HepG2 (cell line): ENCODE results near the gene RBBP8NL. TPM values are rescaled to one million over a fixed set of nuclear protein-coding genes. Genes with fewer than 3 reads are reported as not detected.

Source experiments
- FOXJ3 ChIP-seq: sonication (generic); formaldehyde crosslinking; IDR thresholded peaks from 2 replicates; pipeline ENCODE4 v1.4.0; 2020; ENCODE audit warnings: missing genetic modification reagents, mild to moderate bottlenecking, borderline replicate concordance
- GATAD2A ChIP-seq: IDR thresholded peaks from 2 replicates; pipeline ENCODE4 v1.6.1; 2016
- HHEX ChIP-seq: IDR thresholded peaks from 2 replicates; pipeline ENCODE4 v1.6.1; 2016; ENCODE audit warnings: control low read depth
- JUND ChIP-seq: sonication (generic); formaldehyde crosslinking; IDR thresholded peaks from 2 replicates; pipeline ENCODE4 v1.8.0; 2022; ENCODE audit warnings: mild to moderate bottlenecking, missing genetic modification reagents
- NR2F2 ChIP-seq: IDR thresholded peaks from 2 replicates; pipeline ENCODE4 v1.6.1; 2012; ENCODE audit warnings: low read depth, inconsistent platforms, borderline replicate concordance
- PHF21A ChIP-seq: sonication (generic); formaldehyde crosslinking; IDR thresholded peaks from 2 replicates; pipeline ENCODE4 v1.5.0; 2020; ENCODE audit warnings: mild to moderate bottlenecking, missing genetic modification reagents
- SMARCE1 ChIP-seq: fragments of 450-650 bp; IDR thresholded peaks from 2 replicates; pipeline ENCODE4 v1.6.1; 2017; ENCODE audit warnings: borderline replicate concordance
- TARDBP ChIP-seq: sonication (generic); formaldehyde crosslinking; IDR thresholded peaks from 2 replicates; pipeline ENCODE4 v1.8.0; 2022; ENCODE audit warnings: mild to moderate bottlenecking, missing genetic modification reagents
- TMF1 ChIP-seq: sonication (generic); formaldehyde crosslinking; IDR thresholded peaks from 2 replicates; pipeline ENCODE4 v1.8.1; 2022; ENCODE audit warnings: low read depth, missing genetic modification reagents
- ZBTB1 ChIP-seq: sonication (generic); formaldehyde crosslinking; IDR thresholded peaks from 2 replicates; pipeline ENCODE4 v1.4.0; 2020; ENCODE audit warnings: missing genetic modification reagents, borderline replicate concordance
- ZNF138 ChIP-seq: sonication (generic); formaldehyde crosslinking; IDR thresholded peaks from 2 replicates; pipeline ENCODE4 v1.5.0; 2020; ENCODE audit warnings: mild to moderate bottlenecking, low read depth, missing genetic modification reagents
- ZNF264 ChIP-seq: sonication (generic); formaldehyde crosslinking; IDR thresholded peaks from 2 replicates; pipeline ENCODE4 v1.4.0; 2020; ENCODE audit warnings: missing genetic modification reagents
- ZNF292 ChIP-seq: sonication (generic); formaldehyde crosslinking; IDR thresholded peaks from 2 replicates; pipeline ENCODE4 v1.8.1; 2022; ENCODE audit warnings: mild to moderate bottlenecking, low read depth, missing genetic modification reagents, borderline replicate concordance
- ZNF562 ChIP-seq: sonication (generic); formaldehyde crosslinking; IDR thresholded peaks from 2 replicates; pipeline ENCODE4 v1.8.0; 2022; ENCODE audit warnings: missing genetic modification reagents, borderline replicate concordance
- ZNF616 ChIP-seq: sonication (generic); formaldehyde crosslinking; IDR thresholded peaks from 2 replicates; pipeline ENCODE4 v1.5.0; 2020; ENCODE audit warnings: low read depth, mild to moderate bottlenecking, missing genetic modification reagents
- ZNF646 ChIP-seq: sonication (generic); formaldehyde crosslinking; IDR thresholded peaks from 2 replicates; pipeline ENCODE4 v1.9.0; 2021; ENCODE audit warnings: mild to moderate bottlenecking, missing genetic modification reagents
- ZNF883 ChIP-seq: sonication (generic); formaldehyde crosslinking; IDR thresholded peaks from 2 replicates; pipeline ENCODE4 v1.5.1; 2020; ENCODE audit warnings: mild to moderate bottlenecking, missing genetic modification reagents; ENCODE audit errors: not compliant biosample characterization
- polyA plus RNA-seq, 8 experiments: library from polyadenylated mRNA; depleted of rRNA in 3 of 8; stranded (reverse) in 7 of 8; unstranded in 1 of 8; fragments of >200 nt; fragmentation: Illumina TruSeq in 4 of 8; extraction: Trizol in 4 of 8; gene quantifications; 2 replicates each; pipeline versions ENCODE4 v1.2.1 to v1.2.3, GENCODE V29; 2011 to 2016; ENCODE audit warnings: low read depth in 4 of 8, missing spikeins in 1 of 8, mixed read lengths in 1 of 8; ENCODE audit not compliant: insufficient read depth in 1 of 8
- total RNA-seq, 5 experiments: library from RNA; depleted of rRNA; stranded (reverse); fragments of >200 nt; fragmentation: Illumina TruSeq; extraction: Trizol; gene quantifications; 2 replicates each; pipeline ENCODE4 v1.2.3, GENCODE V29; 2016; ENCODE audit warnings: low read depth in 1 of 5
- TF ChIP-seq, protein P1 (sequence below): IDR thresholded peaks from 2 replicates; pipeline ENCODE4 v1.4.0; 2020; ENCODE audit warnings: mild to moderate bottlenecking, missing genetic modification reagents
- TF ChIP-seq, protein P2 (sequence below): sonication (generic); formaldehyde crosslinking; IDR thresholded peaks from 2 replicates; pipeline ENCODE4 v1.8.1; 2023; ENCODE audit warnings: mild to moderate bottlenecking, moderate library complexity, missing genetic modification reagents

Gene RBBP8NL
- total and polyA plus RNA-seq, 2 of the 13 experiments (the other 11 are each of a cell fraction or from before 2014, with no cell fraction given) = 0.69 to 0.86 TPM

- no peak for TF ChIP-seq ZBTB1 (CRISPR knock-in tag)
- no peak for TF ChIP-seq HHEX (CRISPR knock-in tag)
- no peak for TF ChIP-seq ZNF264 (CRISPR knock-in tag)
- peak; percentile 85 for TF ChIP-seq ZNF883 (CRISPR knock-in tag)
- TF ChIP-seq ZNF562 (CRISPR knock-in tag) = no peak
- TF ChIP-seq ZNF646 (CRISPR knock-in tag) = no peak
- no peak for TF ChIP-seq ZNF292
- TF ChIP-seq, protein P1, sequence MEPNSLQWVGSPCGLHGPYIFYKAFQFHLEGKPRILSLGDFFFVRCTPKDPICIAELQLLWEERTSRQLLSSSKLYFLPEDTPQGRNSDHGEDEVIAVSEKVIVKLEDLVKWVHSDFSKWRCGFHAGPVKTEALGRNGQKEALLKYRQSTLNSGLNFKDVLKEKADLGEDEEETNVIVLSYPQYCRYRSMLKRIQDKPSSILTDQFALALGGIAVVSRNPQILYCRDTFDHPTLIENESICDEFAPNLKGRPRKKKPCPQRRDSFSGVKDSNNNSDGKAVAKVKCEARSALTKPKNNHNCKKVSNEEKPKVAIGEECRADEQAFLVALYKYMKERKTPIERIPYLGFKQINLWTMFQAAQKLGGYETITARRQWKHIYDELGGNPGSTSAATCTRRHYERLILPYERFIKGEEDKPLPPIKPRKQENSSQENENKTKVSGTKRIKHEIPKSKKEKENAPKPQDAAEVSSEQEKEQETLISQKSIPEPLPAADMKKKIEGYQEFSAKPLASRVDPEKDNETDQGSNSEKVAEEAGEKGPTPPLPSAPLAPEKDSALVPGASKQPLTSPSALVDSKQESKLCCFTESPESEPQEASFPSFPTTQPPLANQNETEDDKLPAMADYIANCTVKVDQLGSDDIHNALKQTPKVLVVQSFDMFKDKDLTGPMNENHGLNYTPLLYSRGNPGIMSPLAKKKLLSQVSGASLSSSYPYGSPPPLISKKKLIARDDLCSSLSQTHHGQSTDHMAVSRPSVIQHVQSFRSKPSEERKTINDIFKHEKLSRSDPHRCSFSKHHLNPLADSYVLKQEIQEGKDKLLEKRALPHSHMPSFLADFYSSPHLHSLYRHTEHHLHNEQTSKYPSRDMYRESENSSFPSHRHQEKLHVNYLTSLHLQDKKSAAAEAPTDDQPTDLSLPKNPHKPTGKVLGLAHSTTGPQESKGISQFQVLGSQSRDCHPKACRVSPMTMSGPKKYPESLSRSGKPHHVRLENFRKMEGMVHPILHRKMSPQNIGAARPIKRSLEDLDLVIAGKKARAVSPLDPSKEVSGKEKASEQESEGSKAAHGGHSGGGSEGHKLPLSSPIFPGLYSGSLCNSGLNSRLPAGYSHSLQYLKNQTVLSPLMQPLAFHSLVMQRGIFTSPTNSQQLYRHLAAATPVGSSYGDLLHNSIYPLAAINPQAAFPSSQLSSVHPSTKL = no peak
- no peak for TF ChIP-seq TMF1 (CRISPR knock-in tag)
- no peak for TF ChIP-seq ZNF138 (CRISPR knock-in tag)
- 0 out of 2 replicates have a peak, but pooled peaks have one; percentile 15 for TF ChIP-seq PHF21A (CRISPR knock-in tag)
- 0 out of 2 replicates have a peak, but pooled peaks have one; percentile 23 for TF ChIP-seq ZNF616 (CRISPR knock-in tag)
- TF ChIP-seq, protein P2, sequence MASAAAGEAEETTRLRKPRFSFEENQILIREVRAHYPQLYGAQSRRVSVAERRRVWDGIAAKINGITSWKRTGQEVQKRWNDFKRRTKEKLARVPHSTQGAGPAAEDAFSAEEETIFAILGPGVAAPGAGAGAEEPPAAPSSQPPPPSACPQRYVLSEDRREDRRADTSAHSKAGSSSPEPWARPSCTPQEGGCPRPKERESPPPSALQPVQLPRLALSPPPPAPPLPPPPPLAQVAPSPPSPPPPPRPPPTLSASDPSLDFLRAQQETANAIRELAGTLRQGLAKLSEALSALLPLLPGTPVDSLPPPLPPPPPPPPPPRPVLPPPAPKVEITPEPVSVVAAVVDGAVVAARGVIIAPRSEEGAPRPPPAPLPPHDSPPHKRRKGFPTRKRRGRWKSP (CRISPR knock-in tag) = 0 out of 2 replicates have a peak, but pooled peaks have one; percentile 4
- 0 out of 2 replicates have a peak, but pooled peaks have one; percentile 40 for TF ChIP-seq JUND (CRISPR knock-in tag)
- TF ChIP-seq SMARCE1 = no peak
- TF ChIP-seq TARDBP (CRISPR knock-in tag) = no peak
- no peak for TF ChIP-seq GATAD2A (CRISPR knock-in tag)
- no peak for TF ChIP-seq FOXJ3 (CRISPR knock-in tag)
- no peak for TF ChIP-seq NR2F2
Observed at GRCh38 chr20:62410746-62411478, 16.4 kb downstream of the RBBP8NL start (continued).
